HUDEP-2 (cell line): Measurements from ENCODE around the gene TMEM175.
"Not testable (repeated sequence)": the region's sequence is repeated elsewhere in the genome, so short reads cannot be mapped to it uniquely, and the experiment has no call there.

Experiments
- DNase-seq, 76 experiments: peaks; one replicate each; lab custom pipeline; 2025; ENCODE audit not compliant: unreplicated experiment in 76 of 76; lab: John Stamatoyannopoulos, UW

Gene TMEM175

DNA sequence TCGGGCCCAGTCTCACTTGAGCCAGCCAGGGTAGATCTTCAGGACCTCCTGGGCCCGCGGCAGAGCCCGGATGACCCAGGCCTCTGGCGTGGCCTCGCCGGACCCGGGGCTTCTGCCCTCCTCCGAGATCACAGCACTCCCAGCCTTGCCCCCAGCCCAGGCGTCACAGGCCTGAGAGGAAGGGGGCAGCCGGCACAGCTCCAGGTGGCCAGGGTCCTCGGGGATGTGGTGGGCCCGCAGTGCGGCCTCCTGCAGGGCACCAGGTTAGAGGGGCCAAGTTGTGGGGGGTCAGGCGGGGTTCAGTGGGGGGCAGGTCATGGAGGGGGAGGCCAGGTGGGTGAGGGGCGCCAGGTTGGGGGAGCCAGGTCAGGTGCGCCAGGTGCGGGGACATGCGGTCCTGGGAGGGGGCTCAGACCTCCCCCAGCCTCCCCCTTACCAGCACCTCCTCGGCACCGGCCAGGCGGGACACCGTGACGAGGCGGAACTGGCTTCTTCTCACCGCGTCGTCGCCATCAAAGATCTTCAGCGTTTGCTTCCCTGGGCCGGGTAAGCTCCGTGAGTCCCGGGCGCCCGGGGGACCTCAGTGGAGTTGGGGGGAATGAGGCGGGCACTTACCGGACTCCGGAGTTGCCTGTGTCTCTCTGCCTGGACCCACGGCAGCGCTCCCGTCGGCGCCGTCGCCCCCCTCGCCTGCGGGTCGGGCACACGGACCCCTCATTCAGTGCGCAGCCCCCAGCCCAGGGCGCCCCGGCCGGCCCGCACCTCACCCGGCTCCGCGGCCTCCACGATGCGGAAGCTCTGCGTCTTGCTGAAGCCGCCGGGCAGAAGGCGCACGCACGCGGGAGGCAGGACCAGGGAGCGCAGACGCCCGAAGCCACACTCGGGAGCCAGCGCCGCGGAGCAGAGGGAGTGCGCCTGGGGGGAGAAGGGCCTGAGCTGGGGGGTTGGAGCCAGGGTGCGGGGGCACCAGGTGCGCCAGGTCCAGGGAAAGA lies 35.1 kb downstream of the TMEM175 start:
- DNase-seq, result no peak

DNA sequence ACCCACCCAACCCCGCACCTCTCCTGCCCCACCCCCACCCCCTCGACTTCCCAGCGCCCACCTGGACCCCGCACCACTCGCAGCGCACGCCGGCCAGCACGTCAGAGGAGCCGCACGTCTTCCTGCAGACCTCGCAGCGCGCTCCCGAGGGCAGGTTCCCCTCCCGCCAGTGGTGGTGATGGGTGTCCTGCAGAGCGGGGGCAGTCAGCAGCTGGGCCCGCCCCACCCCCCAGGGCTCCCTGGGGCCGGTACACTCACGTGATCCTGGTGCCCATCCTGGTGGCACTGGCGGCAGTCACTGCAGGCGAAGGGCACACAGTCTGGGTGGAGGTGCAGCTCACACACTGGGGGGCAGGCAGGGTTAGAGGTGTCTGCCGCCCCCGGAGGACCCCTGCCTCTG lies 36.0 kb downstream of the TMEM175 start:
- DNase-seq, result no peak

DNA sequence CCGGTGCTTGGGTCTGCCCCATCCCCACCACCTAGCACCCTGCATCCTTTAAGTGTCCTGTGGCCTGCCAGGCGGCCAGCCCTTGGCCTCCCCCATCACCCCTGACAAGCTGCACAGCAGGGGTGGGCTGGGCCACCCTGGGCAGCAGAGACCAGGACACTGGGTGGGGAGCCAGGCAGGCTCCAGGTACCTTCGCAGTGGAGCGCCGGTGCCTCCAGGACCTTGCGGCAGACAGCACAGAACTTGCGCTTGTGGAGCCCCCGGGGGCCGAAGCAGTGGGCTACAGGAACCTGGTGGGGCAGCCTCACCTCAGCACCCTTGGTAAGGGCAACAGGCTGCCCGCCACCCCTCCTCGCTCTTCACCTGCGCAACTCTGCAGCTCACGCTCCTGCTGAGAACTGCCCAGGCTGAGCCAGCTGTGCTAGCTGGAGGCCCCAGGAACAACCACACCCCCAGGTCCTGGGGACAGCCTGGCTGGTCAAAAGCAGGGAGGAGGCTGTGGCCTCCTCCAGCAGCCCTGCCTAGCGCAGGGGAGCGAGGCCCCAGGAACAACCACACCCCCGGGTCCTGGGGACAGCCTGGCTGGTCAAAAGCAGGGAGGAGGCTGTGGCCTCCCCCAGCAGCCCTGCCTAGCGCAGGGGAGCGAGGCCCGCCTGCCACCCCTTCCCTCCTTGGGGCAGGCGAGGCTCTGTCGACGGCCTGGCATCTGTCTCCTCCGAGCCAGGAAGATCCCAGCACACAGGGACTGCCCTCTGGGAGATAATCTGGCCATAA lies 36.5 kb downstream of the TMEM175 start:
- peak in 3 of 76 experiments; percentile 15 to 17 (median 17) for DNase-seq

DNA sequence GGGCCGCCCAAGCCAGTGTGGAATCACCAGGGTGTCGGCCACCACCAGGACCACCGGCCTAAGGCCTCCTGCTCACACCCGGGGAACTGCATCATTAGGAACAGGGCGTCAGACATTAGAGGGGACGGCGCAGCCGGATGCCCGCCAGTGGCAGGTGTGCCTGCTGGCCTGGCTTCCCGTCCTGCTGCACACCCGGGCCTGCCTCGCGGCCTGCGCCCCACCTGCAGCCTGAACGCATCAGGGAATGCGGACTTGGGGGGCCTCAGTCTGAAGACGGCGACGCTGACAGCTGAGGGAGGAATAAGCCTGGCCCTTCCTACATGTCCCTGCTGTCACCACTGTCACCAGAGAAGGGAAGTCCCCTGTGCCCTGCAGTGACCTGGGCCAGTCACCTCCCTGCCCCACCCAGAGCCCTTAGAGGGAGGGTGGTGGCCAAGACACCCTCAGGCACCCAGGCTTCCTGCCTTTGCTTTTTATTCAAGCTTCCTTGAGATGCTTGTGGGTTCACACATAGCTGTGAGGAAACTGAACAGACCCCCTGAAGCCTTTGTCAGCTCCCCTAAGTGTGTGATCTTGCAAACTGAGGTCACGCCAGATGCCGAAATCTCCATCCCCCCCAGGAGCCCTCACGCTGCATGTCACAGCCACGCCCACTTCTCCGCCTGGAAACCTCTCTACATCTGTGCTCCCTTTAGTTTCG lies 37.9 kb downstream of the TMEM175 start:
- peak in 14 of 76 experiments; percentile 5 to 35 (median 18) for DNase-seq

DNA sequence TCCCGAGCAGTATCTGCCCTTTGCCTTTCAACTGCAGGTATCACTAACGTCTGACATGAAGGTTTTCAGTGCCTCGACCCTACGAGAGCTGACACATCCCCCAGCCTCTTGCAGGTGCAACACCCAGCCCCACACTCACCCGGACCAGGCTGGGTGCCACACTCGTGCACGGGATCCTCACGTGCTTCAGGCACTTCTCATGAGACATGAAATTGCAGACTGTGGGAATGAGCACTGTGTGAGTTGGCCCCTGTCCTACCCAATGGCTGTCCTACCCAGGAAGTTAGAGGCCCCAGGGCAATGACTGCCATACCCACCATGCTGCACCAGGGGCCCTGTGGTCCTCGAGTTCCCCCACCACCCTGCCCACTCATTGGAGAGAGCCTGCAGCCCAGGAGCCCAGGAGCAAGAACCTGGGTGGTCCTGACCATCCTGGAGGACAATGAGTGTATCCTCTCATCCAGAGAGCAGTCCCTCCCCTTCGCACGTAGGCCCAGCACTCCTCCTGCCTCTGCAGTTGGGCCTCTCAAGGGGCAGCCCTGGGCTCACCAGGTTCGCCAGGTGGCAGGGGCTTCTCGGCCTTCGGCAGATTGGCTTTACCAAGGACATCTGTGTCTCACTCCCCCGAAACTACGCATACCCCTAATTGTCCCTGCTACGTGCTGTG lies 38.7 kb downstream of the TMEM175 start:
- no peak for DNase-seq

DNA sequence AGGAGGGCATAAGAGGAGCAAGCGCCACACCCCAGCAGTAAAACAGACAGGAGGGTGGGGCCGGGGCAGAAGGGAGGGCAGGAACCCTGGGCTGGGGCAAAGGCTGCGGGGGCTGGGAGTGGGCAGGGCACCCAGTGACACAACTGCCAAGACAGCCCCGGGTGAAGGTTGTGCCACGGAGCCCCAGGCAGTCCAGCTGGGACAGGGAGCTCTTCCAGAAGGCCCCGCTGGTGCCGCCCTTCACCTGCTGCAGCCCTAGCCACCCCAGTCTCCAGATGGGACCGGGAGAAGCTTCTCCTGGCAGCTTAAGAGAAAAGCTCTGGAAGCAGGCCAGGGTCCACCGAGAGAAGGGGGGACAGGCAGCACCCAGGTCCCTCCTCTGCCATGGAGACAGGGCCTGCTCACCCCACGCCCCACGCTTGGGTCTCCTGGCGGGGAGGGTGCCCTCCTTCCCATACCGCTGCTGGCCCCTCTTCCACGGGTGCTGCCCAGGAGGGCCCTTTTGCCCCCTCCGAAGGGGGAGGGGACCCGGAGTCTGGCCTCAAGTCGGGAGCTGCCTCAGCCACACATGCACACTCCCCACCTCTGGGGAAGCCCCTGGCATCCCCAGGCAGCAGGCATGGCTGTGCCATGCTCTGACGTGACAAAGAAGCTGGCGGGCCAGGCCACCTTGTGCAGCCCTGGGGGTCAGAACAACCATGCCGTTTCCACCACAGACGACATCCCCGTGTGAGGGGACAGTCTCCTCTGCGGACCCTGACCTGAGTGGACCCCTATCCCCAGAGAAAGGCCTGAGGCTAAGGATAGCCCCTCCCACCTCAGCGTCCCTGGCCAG lies 39.6 kb downstream of the TMEM175 start:
- peak in 14 of 76 experiments; percentile 6 to 51 (median 28) for DNase-seq

DNA sequence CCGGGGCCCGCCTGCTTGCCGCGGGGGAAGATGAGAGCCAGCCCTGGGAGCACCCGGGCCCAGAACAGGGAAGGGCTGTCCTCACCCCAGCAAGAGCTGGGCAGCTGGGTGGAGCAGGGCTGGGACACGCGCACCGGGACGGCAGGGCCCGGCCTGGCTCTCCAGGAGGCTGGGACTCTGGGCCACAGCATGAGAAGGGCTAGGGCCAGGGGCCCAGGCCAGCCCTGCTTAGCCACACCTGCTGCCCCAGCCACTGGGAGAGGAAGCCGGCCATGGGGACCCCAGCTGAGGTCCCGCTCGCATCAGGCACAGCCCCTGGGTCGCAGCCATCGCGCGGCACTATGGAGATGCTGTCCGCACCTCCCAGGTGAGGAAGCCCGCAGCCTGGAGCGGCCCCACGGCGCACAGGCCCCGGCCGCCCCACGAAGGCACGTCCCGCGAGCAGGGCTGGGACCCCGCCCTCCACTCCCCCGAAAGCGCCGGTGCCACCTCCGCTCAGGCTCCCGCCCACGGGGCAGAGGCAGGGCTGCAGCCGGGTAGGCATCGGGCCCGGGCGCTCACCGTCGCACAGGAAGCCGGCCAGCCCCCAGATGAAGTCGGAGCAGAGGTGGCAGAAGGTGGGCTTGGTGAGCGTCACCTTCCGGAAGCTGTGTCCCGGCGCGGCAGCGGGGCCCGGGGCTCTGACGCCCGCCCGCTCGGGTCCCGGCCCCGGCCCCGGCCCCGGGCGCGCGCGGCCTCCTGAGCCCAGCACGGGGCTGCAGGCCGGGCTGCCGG lies 40.6 kb downstream of the TMEM175 start:
- peak in 38 of 76 experiments; percentile 1 to 54 (median 28) for DNase-seq

DNA sequence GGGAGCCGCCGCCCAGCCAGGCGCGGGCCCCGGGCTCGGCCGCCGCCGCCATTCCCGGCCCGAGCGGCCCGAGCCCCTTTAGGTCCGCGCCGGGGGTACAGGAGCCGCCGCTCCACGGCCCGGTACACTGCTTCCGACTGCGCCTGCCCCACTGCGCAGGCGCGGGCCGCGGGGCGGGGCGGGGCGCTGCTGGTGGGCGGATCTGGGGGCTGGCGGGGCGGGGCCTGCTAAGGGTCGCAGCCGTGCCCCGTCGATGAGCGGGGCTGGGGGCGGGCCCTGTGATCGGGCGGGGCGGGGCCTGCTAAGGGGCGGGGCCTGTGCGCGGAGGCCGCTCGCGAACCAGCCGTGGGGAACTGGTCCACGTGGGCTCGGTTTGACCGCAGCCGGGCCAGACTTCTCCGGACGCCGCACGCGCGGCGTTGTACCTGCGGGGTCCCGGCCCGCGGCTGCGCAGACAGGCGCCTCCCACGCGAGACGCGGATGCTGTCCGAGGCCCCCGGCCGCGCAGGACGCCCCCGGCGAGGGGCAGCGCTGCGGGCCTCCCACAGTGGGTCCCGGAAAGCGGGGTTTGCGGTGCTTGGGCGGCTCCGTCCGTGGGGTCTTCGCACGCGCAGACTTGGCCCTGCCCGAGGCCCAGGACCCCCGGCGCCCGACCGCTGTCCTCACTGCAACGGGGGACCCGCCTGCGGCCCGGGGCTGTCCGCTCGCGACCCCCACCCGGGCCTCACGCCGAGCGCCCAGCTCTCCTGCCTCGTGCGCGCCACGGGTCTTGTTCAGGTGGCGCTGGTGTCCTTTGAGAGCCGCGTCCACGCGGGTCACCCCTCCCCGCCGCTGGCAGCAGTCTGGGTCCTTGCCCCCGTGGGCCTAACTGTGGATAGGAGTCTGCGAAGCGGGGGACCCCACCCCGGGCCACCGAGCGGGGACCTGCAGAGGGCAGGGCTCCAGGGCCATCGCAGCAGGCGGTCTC lies 41.5 kb downstream of the TMEM175 start, which contains the start of gene DGKQ:
Gene DGKQ (minus strand): TSS at position 139 of the 967 bp plus-strand sequence. CDS start 87 bp downstream, at position 52.
- peak in 69 of 76 experiments; percentile 4 to 87 (median 69) for DNase-seq

DNA sequence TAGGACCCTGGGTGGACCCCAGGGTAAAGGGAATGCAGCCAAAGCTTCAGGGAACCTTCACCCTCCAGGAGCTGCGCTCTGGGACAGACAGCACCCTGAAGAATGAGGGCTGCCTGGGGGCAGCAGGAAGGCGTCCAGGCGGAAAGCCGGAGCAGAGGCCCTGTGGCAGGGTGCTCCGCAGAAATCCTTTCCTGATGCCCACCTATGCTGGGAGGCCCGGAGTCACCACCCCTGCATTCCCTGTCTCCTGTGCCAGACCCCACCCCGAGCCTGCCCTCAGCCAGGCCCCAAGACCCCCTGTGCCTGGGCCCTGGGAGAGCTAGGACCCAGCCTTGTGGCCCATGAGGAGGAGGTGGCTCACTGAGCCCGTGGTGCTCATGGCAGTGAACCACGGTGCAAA lies 42.4 kb downstream of the TMEM175 start:
- DNase-seq, result no peak

DNA sequence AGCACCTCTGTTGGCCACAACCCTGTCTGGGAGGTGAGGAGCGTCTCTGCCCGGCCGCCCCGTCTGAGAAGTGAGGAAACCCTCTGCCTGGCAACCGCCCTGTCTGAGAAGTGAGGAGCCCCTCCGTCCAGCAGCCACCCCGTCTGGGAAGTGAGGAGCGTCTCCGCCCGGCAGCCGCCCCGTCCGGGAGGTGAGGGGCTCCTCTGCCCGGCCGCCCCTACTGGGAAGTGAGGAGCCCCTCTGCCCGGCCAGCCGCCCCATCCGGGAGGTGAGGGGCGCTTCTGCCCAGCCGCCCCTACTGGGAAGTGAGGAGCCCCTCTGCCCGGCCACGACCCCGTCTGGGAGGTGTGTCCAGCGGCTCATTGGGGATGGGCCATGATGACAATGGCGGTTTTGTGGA lies 43.8 kb downstream of the TMEM175 start:
- DNase-seq, result not testable (repeated sequence)

DNA sequence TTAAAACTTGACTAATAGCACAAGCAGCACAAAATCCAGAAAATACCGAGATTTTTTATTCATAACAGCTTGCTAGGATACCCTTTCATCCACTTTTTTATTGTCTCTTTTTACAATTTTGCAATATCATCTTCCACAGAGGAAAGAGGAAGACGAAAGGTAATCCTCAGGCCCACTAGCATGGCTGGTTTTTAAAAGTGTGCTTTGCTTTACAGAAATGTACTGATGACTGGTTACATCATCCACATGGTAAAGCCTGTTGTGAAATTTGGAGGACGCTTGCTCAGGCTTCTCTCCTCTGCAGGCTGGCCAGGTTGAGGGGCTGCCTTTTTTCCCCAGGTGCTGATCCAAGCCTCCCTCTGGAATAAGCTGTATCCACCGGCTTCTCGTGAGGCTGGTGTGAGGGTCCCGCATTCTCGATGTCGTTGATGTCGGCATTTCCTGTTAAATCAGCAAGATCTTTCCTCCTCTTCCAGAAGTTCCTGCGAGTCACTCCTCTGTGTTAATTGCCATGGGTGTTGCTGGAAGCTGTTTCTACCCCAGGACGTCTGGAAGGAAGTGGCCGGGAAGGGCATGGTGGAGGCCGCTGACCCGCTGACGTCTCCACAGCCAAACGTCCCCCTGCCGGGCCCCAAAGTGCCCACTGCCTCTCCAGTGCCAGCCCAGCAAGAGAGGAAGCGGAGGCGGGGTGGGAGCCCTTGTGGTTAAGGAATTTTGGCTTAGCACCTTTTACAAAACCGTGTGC lies 46.9 kb downstream of the TMEM175 start:
- DNase-seq, result no peak

DNA sequence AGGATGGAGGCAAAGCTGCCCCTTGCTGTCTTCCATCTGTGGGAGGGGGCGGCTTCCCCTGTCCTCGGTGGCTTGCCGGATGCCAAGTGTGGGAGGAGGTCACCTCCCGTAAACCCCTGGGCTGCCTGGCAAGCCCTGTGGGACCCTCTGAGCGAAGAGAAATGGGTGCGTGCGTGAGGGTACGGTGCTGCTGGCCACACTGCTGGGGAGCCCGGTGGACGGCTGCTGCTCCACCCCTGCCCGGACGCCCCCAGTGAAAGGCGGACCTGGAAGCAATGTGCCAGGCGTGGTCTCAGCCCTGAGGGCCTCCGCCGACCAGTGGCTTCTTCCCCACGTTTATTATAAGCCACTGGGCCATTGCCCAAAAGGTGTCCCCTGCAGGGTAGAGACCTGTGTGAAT lies 50.0 kb downstream of the TMEM175 start:
- no peak for DNase-seq

DNA sequence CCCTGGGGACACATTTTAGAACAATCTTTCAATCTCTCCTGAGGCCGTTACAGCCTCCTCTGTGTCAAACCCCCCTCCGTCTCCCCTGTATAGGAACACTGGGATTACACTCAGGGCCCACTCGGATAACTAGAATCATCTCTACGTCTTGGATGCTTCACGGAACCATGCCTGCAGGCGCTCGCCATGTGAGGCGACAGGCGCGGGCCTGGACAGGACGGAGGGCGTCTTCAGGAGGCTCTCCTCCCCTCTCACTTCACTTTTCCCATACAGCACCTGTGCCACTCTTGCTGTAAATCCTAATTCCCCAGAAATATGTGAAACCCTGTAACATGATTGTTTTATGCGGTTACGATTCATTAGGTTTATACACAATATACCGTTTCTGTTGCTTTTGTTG lies 50.6 kb downstream of the TMEM175 start:
- DNase-seq, result no peak

DNA sequence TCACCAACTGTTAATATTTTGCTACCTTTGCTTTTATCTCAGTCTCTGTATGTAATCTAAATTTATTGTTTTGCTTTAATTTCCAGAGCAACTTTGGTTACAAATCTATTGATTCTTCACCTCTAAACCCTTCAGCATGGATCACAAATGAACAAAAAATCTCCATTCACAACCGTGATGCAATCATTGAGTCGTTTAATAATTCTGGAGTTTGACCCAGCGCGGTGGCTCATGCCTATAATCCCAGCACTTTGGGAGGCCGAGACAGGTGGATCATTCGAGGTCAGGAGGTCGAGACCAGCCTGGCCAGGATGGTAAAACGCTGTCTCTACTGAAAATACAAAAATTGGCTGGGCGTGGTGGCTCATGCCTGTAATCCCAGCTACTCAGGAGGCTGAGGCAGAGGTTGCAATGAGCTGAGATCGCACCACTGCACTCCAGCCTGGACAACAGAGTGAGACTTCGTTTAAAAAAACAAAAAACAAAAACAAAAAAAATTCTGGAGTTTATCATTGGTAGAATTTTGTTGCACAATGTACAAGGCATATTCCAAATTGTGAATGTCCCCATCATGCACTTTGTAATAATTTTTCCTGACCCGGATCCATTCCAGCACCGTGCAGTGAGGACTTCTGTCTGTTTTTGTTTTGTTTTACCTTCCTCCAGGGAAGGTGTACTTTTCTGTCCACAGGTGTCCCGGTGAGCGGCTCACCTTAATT lies 52.2 kb downstream of the TMEM175 start:
- no peak for DNase-seq

DNA sequence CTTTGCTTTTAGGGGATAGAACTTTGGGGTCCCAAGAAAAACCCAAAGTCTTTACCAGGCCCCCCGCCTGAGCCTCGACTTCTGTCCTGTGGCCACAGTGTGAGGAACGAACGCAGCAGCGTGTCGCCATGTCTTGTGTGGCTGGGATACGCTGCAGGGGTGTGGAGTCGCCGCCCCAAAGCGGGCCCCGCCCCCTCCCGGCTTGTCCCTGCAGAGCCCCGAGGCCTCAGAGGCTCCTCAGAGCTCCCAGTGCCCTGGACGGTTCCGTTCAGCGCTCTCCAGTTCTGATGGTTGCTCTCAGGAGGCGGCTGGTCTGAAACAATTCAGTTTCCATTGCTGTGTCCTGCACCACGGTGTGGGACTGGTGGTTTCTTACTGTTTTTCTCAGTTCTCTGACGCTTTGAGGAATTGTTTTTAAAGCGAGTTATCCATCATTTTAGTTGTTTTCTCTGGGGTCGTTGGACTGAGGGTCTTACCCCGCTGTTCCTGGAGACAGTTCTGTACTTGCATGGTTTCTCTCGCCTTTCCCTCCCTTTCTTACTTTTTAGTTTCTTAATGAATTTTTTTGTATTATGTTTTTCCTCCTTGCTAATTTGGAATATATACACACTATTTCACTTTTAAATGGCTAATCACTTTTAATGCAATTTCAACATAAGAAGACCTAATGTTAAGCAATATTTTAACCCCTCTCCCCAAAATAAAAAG lies 53.0 kb downstream of the TMEM175 start:
- peak in 70 of 76 experiments; percentile 9 to 86 (median 72) for DNase-seq
